GM12891 (cell line): ENCODE data around the gene LRRC4.

Source experiments
- PAX5 ChIP-seq: IDR thresholded peaks from 2 replicates; pipeline ENCODE4 v1.6.1; 2011; ENCODE audit warnings: low read length, moderate library complexity, mild to moderate bottlenecking; ENCODE audit not compliant: insufficient read depth, severe bottlenecking
- POLR2A ChIP-seq: IDR thresholded peaks from 2 replicates; pipeline ENCODE4 v1.6.1; 2011; ENCODE audit warnings: low read depth, low read length, control low read depth
- POLR2AphosphoS5 ChIP-seq: IDR thresholded peaks from 2 replicates; pipeline ENCODE4 v1.6.1; 2011; ENCODE audit warnings: low read depth, low read length, control low read depth

- no peak for TF ChIP-seq PAX5
- no peak for TF ChIP-seq POLR2A
- TF ChIP-seq POLR2AphosphoS5: no peak
Observed at GRCh38 chr7:127980901-127981300, 50.3 kb downstream of the LRRC4 start.
